Uterus (tissue), 4 donors: ENCODE measurements around the gene CLSTN2. TPM values are rescaled to one million over a fixed set of nuclear protein-coding genes. Genes with fewer than 3 reads are reported as not detected.

Experiments
- DNase-seq, 2 donors: peaks; one replicate each; pipeline ENCODE4 v3.0.0-alpha.2; 2019 to 2020
- H3K27ac ChIP-seq, 2 donors: fragments of 200-600 bp; sonication (generic); 1 replicate in 1 of 2; 2 replicates in 1 of 2; pipeline ENCODE4 v1.5.1; 2016 to 2018
- H3K27me3 ChIP-seq, 2 donors: fragments of 200-600 bp; sonication (generic); one replicate each; pipeline ENCODE4 v1.5.1; 2018 to 2019; ENCODE audit warnings: control low read depth in 1 of 2
- H3K36me3 ChIP-seq, 2 donors: fragments of 200-600 bp; sonication (generic); one replicate each; pipeline ENCODE4 v1.5.1; 2019; ENCODE audit warnings: control low read depth in 1 of 2
- H3K4me1 ChIP-seq, 2 donors: fragments of 200-600 bp; sonication (generic); one replicate each; pipeline ENCODE4 v1.5.1; 2018 to 2019; ENCODE audit warnings: control low read depth in 1 of 2
- H3K4me3 ChIP-seq, 2 donors: fragments of 200-600 bp; sonication (generic); 1 replicate in 1 of 2; 2 replicates in 1 of 2; pipeline ENCODE4 v1.5.1; 2018 to 2019; ENCODE audit warnings: mild to moderate bottlenecking in 1 of 2
- H3K9me3 ChIP-seq, 2 donors: fragments of 200-600 bp; sonication (generic); one replicate each; pipeline ENCODE4 v1.5.1; 2019; ENCODE audit warnings: control low read depth in 1 of 2
- CTCF ChIP-seq, 4 experiments: fragments of 200-600 bp in 2 of 4; fragments of 450-650 bp in 2 of 4; sonication (generic) in 2 of 4; IDR thresholded peaks; one replicate each; pipeline ENCODE4 v1.5.1; 2016 to 2019; ENCODE audit warnings: antibody characterized with exemption in 4 of 4, mild to moderate bottlenecking in 2 of 4, moderate library complexity in 1 of 4
- POLR2A ChIP-seq, 2 donors: fragments of 450-650 bp; IDR thresholded peaks; one replicate each; pipeline ENCODE4 v1.6.1; 2016; ENCODE audit warnings: antibody characterized with exemption in 2 of 2, mild to moderate bottlenecking in 1 of 2, moderate library complexity in 1 of 2
- intact Hi-C: fragments of 100-400 bp; cut with DNase I; formaldehyde crosslinking; loops from one replicate; pipeline ENCODE4 v1.15.1; 2023; ENCODE audit warnings: low total_unique reads
- total RNA-seq, 4 donors: library from RNA; depleted of rRNA in 3 of 4; stranded (reverse); fragments of >200 nt in 3 of 4; gene quantifications; one replicate each; pipeline versions ENCODE4 v1.1.0 to v1.2.4, GENCODE V29; 2014 to 2023
- donor health status: DM: yes; HTN: yes; CAD: no.

The CLSTN2 gene
- total RNA-seq, 4 donors from 2014 or later = 4.7 to 32.2 (median 19.2) TPM

- Histone ChIP-seq H3K4me3 (no peak overlapping the region), H3K9me3 (no peaks in the 10 kb centered on the region), H3K27ac (no peak overlapping the region), H3K27me3 (no peaks in the 10 kb centered on the region), H3K36me3 (no peaks in the 10 kb centered on the region), H3K4me1 (no peaks in the 10 kb centered on the region)
- no peak for TF ChIP-seq CTCF (IDR thresholded peaks at IDR 0.05)
- TF ChIP-seq POLR2A (IDR thresholded peaks at IDR 0.05) = no peak
- intact Hi-C loops = no loop called here
- DNase-seq = no peak
Observed at GRCh38 chr3:140134231-140134965, 199.4 kb downstream of the CLSTN2 start.

GRCh38 chr3:140135461-140135860 is 200.5 kb downstream of the CLSTN2 start:
- TF ChIP-seq CTCF (IDR thresholded peaks at IDR 0.05) (no peak), POLR2A (IDR thresholded peaks at IDR 0.05) (no peak)
- Histone ChIP-seq H3K36me3 (no peaks in the 10 kb centered on the region), H3K9me3 (no peaks in the 10 kb centered on the region), H3K27ac (no peak overlapping the region), H3K4me1 (no peaks in the 10 kb centered on the region), H3K27me3 (no peaks in the 10 kb centered on the region), H3K4me3 (no peak overlapping the region)
- DNase-seq = no peak
- intact Hi-C loops = no loop called here

GRCh38 chr3:140143367-140144069 is 208.5 kb downstream of the CLSTN2 start:
- H3K4me1 ChIP-seq = no peaks in the 10 kb centered on the region

GRCh38 chr3:140145528-140145927 is 210.5 kb downstream of the CLSTN2 start:
- Histone ChIP-seq H3K9me3 (no peaks in the 10 kb centered on the region), H3K36me3 (no peaks in the 10 kb centered on the region), H3K4me3 (no peak overlapping the region), H3K27me3 (no peaks in the 10 kb centered on the region), H3K4me1 (no peaks in the 10 kb centered on the region), H3K27ac (no peak overlapping the region)
- DNase-seq = no peak
- intact Hi-C loops = no loop called here
- no peak for TF ChIP-seq POLR2A (IDR thresholded peaks at IDR 0.05)
- no peak for TF ChIP-seq CTCF (IDR thresholded peaks at IDR 0.05)

More at GRCh38 chr3:140143367-140144069, 208.5 kb downstream of the CLSTN2 start:
- Histone ChIP-seq H3K4me3 (no peak overlapping the region), H3K9me3 (no peaks in the 10 kb centered on the region), H3K27me3 (no peaks in the 10 kb centered on the region), H3K36me3 (no peaks in the 10 kb centered on the region), H3K27ac (no peak overlapping the region)
- intact Hi-C loops = no loop called here
- TF ChIP-seq POLR2A (IDR thresholded peaks at IDR 0.05) = no peak
- no peak for TF ChIP-seq CTCF (IDR thresholded peaks at IDR 0.05)
- no peak for DNase-seq

GRCh38 chr3:140146668-140147067 is 211.7 kb downstream of the CLSTN2 start:
- no peak overlapping the region for H3K4me3 ChIP-seq
- H3K9me3 ChIP-seq = no peaks in the 10 kb centered on the region
- H3K4me1 ChIP-seq = no peaks in the 10 kb centered on the region
- intact Hi-C loops = no loop called here
- H3K27ac ChIP-seq = no peak overlapping the region
- no peaks in the 10 kb centered on the region for H3K36me3 ChIP-seq
- DNase-seq = no peak
- no peaks in the 10 kb centered on the region for H3K27me3 ChIP-seq
- TF ChIP-seq POLR2A (IDR thresholded peaks at IDR 0.05) (no peak), CTCF (IDR thresholded peaks at IDR 0.05) (no peak)
